K562 (cell line): ENCODE measurements around the gene BRAP. TPM values are rescaled to one million over a fixed set of nuclear protein-coding genes. Genes with fewer than 3 reads are reported as not detected.

Source experiments
- E2F6 ChIP-seq, 2 experiments: IDR thresholded peaks; 2 replicates each; pipeline ENCODE4 v1.6.1; 2011; ENCODE audit warnings: borderline replicate concordance in 1 of 2, control low read depth in 1 of 2, low read depth in 1 of 2, low read length in 1 of 2, mild to moderate bottlenecking in 1 of 2, mixed read lengths in 1 of 2, moderate library complexity in 1 of 2; ENCODE audit not compliant: insufficient read depth in 1 of 2, insufficient read length in 1 of 2, poor library complexity in 1 of 2, severe bottlenecking in 1 of 2; ENCODE audit errors: extremely low read depth in 1 of 2
- HIVEP1 ChIP-seq: fragments of 250-450 bp; sonication (Bioruptor Pico); IDR thresholded peaks from 2 replicates; pipeline ENCODE4 v1.4.0; 2020; ENCODE audit warnings: mild to moderate bottlenecking
- NBN ChIP-seq: fragments of 450-650 bp; IDR thresholded peaks from 2 replicates; pipeline ENCODE4 v1.6.1; 2016; ENCODE audit warnings: low read depth, mild to moderate bottlenecking
- NFIX ChIP-seq: fragments of 250-450 bp; sonication (Bioruptor Pico); IDR thresholded peaks from 2 replicates; pipeline ENCODE4 v1.4.0; 2020; ENCODE audit warnings: low read depth, mild to moderate bottlenecking, moderate library complexity
- NRF1 ChIP-seq, 2 experiments: fragments of 450-650 bp; IDR thresholded peaks in 1 of 2; conservative IDR thresholded peaks in 1 of 2; 2 replicates each; pipeline ENCODE4 v1.6.1; 2014; ENCODE audit warnings: mild to moderate bottlenecking in 2 of 2
- POLR2A ChIP-seq: fragments of 450-650 bp; conservative IDR thresholded peaks from 2 replicates; pipeline ENCODE4 v1.6.1; 2016
- POLR2AphosphoS2 ChIP-seq: IDR thresholded peaks from 2 replicates; pipeline ENCODE4 v1.6.1; 2012; ENCODE audit warnings: low read length, improper control_type of control experiment
- RBM17 ChIP-seq: fragments of 200-400 bp; formaldehyde crosslinking; IDR thresholded peaks from 2 replicates; pipeline ENCODE4 v1.6.1; 2017; ENCODE audit warnings: low read depth, mild to moderate bottlenecking, low read length, borderline replicate concordance
- SAP30 ChIP-seq: fragments of 200-600 bp; sonication (generic); IDR thresholded peaks from 2 replicates; pipeline ENCODE4 v1.6.1; 2012; ENCODE audit warnings: borderline replicate concordance, low read depth, mild to moderate bottlenecking, moderate library complexity, low read length, control low read depth, inconsistent platforms; ENCODE audit not compliant: insufficient read depth, poor library complexity, severe bottlenecking
- SUPT5H ChIP-seq: fragments of 450-650 bp; IDR thresholded peaks from 2 replicates; pipeline ENCODE4 v1.6.1; 2016
- TAF1 ChIP-seq: IDR thresholded peaks from 2 replicates; pipeline ENCODE4 v1.6.1; 2011; ENCODE audit warnings: mild to moderate bottlenecking, low read length, moderate library complexity; ENCODE audit not compliant: insufficient read depth, control insufficient read depth, severe bottlenecking; ENCODE audit errors: extremely low read depth
- TEAD1 ChIP-seq, 2 experiments: fragments of 450-650 bp in 1 of 2; sonication (generic) in 1 of 2; formaldehyde crosslinking; IDR thresholded peaks; 2 replicates each; pipeline versions ENCODE4 v1.4.0 to v1.8.0; 2020 to 2022; ENCODE audit warnings: mild to moderate bottlenecking in 2 of 2, missing genetic modification reagents in 1 of 2
- XRCC5 ChIP-seq: fragments of 200-400 bp; formaldehyde crosslinking; IDR thresholded peaks from 2 replicates; pipeline ENCODE4 v1.6.1; 2017; ENCODE audit warnings: low read depth, mild to moderate bottlenecking, low read length
- ZFX ChIP-seq: sonication (generic); formaldehyde crosslinking; IDR thresholded peaks from 2 replicates; pipeline ENCODE4 v1.8.0; 2022; ENCODE audit warnings: mild to moderate bottlenecking, missing genetic modification reagents, moderate library complexity
- ZNF12 ChIP-seq: sonication (generic); formaldehyde crosslinking; IDR thresholded peaks from 2 replicates; pipeline ENCODE4 v1.4.0; 2020; ENCODE audit warnings: mild to moderate bottlenecking, missing genetic modification reagents
- ZNF143 ChIP-seq: sonication (generic); formaldehyde crosslinking; IDR thresholded peaks from 2 replicates; pipeline ENCODE4 v1.9.0; 2022; ENCODE audit warnings: mild to moderate bottlenecking, missing genetic modification reagents
- ZNF316 ChIP-seq: fragments of 450-650 bp; IDR thresholded peaks from 2 replicates; pipeline ENCODE4 v1.6.1; 2016
- polyA plus RNA-seq, 8 experiments: library from polyadenylated mRNA; depleted of rRNA in 4 of 8; stranded (reverse) in 5 of 8; unstranded in 3 of 8; fragments of >200 nt; fragmentation: Nextera tagmentation in 2 of 8; fragmentation: Illumina TruSeq in 1 of 8; extraction: Ambion mirVana in 2 of 8; extraction: Trizol in 1 of 8; gene quantifications; 2 replicates each; pipeline versions ENCODE4 v1.2.1 to v1.2.3, GENCODE V29; 2011 to 2014; ENCODE audit warnings: inconsistent platforms in 1 of 8, missing spikeins in 1 of 8
- total RNA-seq, 7 experiments: library from RNA; depleted of rRNA in 6 of 7; stranded (reverse); fragments of >200 nt in 6 of 7; fragmentation: Illumina TruSeq in 2 of 7; extraction: Trizol in 2 of 7; gene quantifications; 2 replicates each; pipeline versions ENCODE4 v1.2.1 to v1.2.3, GENCODE V29; 2011 to 2021; ENCODE audit warnings: low replicate concordance in 1 of 7
- TF ChIP-seq, protein P1 (sequence below): sonication (generic); formaldehyde crosslinking; IDR thresholded peaks from 2 replicates; pipeline ENCODE4 v1.8.0; 2022; ENCODE audit warnings: missing genetic modification reagents, mild to moderate bottlenecking, moderate library complexity, borderline replicate concordance

The BRAP gene
- total and polyA plus RNA-seq, 9 of the 15 experiments (the other 6 are each of a cell fraction or from before 2014, with no cell fraction given) = 2.2 to 32.6 (median 27.5) TPM

DNA sequence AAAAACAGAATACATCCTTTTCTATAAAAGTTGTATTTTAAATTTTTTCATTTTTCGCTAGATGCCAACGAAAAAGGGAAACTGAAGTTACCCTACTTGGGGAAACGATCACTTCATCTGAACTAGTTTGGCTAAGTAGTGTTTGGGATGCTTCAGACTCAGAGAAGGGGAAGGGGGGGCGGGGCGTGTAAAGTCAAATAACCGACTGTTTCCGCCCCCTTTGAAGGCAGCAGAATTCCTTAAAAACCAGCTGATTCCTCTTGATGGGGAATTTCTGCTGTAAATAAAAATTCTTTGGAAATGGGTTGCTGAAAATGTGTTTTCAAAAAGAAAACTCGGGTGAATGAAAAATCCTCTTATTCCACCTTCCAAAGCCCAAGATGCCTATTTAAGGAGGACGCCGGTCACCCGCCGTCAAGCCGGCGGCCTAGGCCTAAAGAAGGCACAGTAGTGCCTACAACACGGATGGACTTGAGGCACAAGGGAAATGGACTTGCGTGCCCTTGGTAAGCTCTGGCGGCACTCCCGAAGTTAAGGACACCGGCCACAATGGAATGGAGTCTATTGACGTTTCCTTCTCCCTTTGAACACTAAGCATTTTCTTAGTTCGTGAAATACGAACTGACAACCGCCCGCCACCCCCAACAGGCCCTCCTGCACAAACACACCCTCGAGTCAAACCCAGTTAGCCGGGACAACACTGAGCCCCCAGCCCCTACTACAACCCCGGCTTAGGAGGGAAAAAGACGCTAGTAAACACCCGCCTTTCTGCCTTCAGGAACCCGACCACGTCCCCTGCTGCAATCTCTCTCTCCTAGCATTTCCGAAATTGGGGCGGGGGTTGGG lies 88.5 kb downstream of the BRAP start (continued):
- TF ChIP-seq RBM17 (no peak), POLR2A (no peak), TAF1 (peak; percentile 52), E2F6 (IDR thresholded peaks at IDR 0.05; ENCODE audit: borderline replicate concordance in 1 of 2, extremely low read depth in 1 of 2, insufficient read depth in 1 of 2, insufficient read length in 1 of 2, low read depth in 1 of 2, low read length in 1 of 2, poor library complexity in 1 of 2, severe bottlenecking in 1 of 2) (peak in 1 of 2 experiments; percentile 12), ZNF143 (no peak), SAP30 (peak; percentile 27), ZNF12 (CRISPR knock-in tag) (0 out of 2 replicates have a peak, but pooled peaks have one; percentile 14), SUPT5H (no peak), HIVEP1 (CRISPR knock-in tag) (no peak), NBN (0 out of 2 replicates have a peak, but pooled peaks have one; percentile 40), POLR2AphosphoS2 (0 out of 2 replicates have a peak, but pooled peaks have one; percentile 49), ZFX (CRISPR knock-in tag) (peak; percentile 61), NRF1 (conservative IDR thresholded peaks at IDR 0.05 in 1 of 2, IDR thresholded peaks at IDR 0.05 in 1 of 2) (0 out of 4 replicates have a peak, but pooled peaks of 1 of the 2 experiments have one; percentile 28), ZNF316 (peak; percentile 13; the same call in 1 of the 2 replicates), XRCC5 (no peak), NFIX (no peak), TEAD1 (CRISPR knock-in tag; IDR thresholded peaks at IDR 0.05) (0 out of 4 replicates have a peak, but pooled peaks of 1 of the 2 experiments have one; percentile 48)
- TF ChIP-seq, protein P1, sequence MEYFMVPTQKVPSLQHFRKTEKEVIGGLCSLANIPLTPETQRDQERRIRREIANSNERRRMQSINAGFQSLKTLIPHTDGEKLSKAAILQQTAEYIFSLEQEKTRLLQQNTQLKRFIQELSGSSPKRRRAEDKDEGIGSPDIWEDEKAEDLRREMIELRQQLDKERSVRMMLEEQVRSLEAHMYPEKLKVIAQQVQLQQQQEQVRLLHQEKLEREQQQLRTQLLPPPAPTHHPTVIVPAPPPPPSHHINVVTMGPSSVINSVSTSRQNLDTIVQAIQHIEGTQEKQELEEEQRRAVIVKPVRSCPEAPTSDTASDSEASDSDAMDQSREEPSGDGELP (CRISPR knock-in tag) = 0 out of 2 replicates have a peak, but pooled peaks have one; percentile 2
